ENCODE results near the gene CLEC4F. TPM values are rescaled to one million over a fixed set of nuclear protein-coding genes. Genes with fewer than 3 reads are reported as not detected.
A peak's percentile ranks its signal among the peaks of the same experiment; 100 is the strongest.

Gene CLEC4F
- total RNA-seq, 1 experiment from 2014 or later = not detected

DNA sequence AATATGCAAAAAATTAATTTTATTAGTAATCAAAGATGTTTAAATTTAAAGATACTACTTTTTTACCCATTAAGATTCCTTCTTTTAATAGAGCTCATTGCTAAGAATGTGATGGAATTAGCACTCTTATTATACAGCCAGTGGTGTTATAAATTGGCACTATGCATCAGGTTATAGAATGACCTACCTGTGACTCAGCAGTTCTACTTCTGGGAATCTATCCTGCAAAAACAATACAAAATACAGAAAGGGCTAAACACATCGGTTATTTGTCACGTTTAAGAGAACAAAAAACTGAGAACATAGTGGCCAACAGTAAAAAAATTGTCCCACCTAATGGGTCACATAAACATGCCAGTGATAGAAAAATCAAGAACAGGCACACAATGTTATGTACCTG is 42.9 kb downstream of the CLEC4F start:
- Histone ChIP-seq H3K9ac (ENCODE audit: low read length) (no peak overlapping the region), H3F3A (ENCODE audit: low read length, unreplicated experiment) (no peaks in the 10 kb centered on the region), H3K79me2 (ENCODE audit: low read length) (no peaks in the 10 kb centered on the region), H3K27ac (ENCODE audit: low read length) (no peak overlapping the region), H3K4me2 (ENCODE audit: low read length) (0 out of 2 replicates have a peak overlapping the region, but pooled peaks have one; percentile 17), H3K27me3 (ENCODE audit: low read length) (peaks cover 37% of the 10 kb centered on the region), H3K4me3 (ENCODE audit: low read length) (no peak overlapping the region), H2AFZ (ENCODE audit: low read length) (no peak overlapping the region), H3K4me1 (ENCODE audit: insufficient read depth, low read length) (peaks cover 11% of the 10 kb centered on the region), H3K9me3 (ENCODE audit: low read length) (no peaks in the 10 kb centered on the region), H4K20me1 (ENCODE audit: low read length) (no peaks in the 10 kb centered on the region), H3K9me2 (replicated peaks; ENCODE audit: low read length) (no peaks in the 10 kb centered on the region), H3K36me3 (ENCODE audit: low read depth, low read length) (no peaks in the 10 kb centered on the region)
- intact Hi-C loops (cut with micrococcal nuclease) = no loop called here
- DNase-seq = peak; percentile 42
- CTCF ChIA-PET = interaction anchor here (0.7 kb wide), 1 partner anchor 144 kb away, joined by 3 read pairs; no protein-coding TSS in a partner anchor
- POLR2A ChIA-PET (ENCODE audit: unreplicated experiment) = no interaction called here
- ATAC-seq = peak; percentile 54
- TF ChIP-seq, protein P1, sequence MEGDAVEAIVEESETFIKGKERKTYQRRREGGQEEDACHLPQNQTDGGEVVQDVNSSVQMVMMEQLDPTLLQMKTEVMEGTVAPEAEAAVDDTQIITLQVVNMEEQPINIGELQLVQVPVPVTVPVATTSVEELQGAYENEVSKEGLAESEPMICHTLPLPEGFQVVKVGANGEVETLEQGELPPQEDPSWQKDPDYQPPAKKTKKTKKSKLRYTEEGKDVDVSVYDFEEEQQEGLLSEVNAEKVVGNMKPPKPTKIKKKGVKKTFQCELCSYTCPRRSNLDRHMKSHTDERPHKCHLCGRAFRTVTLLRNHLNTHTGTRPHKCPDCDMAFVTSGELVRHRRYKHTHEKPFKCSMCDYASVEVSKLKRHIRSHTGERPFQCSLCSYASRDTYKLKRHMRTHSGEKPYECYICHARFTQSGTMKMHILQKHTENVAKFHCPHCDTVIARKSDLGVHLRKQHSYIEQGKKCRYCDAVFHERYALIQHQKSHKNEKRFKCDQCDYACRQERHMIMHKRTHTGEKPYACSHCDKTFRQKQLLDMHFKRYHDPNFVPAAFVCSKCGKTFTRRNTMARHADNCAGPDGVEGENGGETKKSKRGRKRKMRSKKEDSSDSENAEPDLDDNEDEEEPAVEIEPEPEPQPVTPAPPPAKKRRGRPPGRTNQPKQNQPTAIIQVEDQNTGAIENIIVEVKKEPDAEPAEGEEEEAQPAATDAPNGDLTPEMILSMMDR (conservative IDR thresholded peaks at IDR 0.05; ENCODE audit: low read depth, low read length) = no peak
- TF ChIP-seq EZH2phosphoT487 (IDR thresholded peaks at IDR 0.05; ENCODE audit: borderline replicate concordance, low read length) = no peak
- no peak for TF ChIP-seq EZH2 (IDR thresholded peaks at IDR 0.05; ENCODE audit: low read length, unreplicated experiment)
- no TSS peak for BruUV-seq (replicated peaks)

GRCh38 chr2:70776266-70776665 is 44.1 kb downstream of the CLEC4F start:
- DNase-seq = no peak
- ChIA-PET CTCF (no interaction called here), POLR2A (ENCODE audit: unreplicated experiment) (no interaction called here)
- Histone ChIP-seq H3K27ac (ENCODE audit: low read length) (no peak overlapping the region), H3K4me2 (ENCODE audit: low read length) (no peak overlapping the region), H3K36me3 (ENCODE audit: low read depth, low read length) (no peaks in the 10 kb centered on the region), H3K79me2 (ENCODE audit: low read length) (no peaks in the 10 kb centered on the region), H2AFZ (ENCODE audit: low read length) (no peak overlapping the region), H3K27me3 (ENCODE audit: low read length) (peaks cover 47% of the 10 kb centered on the region), H3F3A (ENCODE audit: low read length, unreplicated experiment) (no peaks in the 10 kb centered on the region), H3K4me3 (ENCODE audit: low read length) (no peak overlapping the region), H4K20me1 (ENCODE audit: low read length) (no peaks in the 10 kb centered on the region), H3K9ac (ENCODE audit: low read length) (no peak overlapping the region), H3K9me2 (replicated peaks; ENCODE audit: low read length) (no peaks in the 10 kb centered on the region), H3K4me1 (ENCODE audit: insufficient read depth, low read length) (peaks cover 11% of the 10 kb centered on the region), H3K9me3 (ENCODE audit: low read length) (no peaks in the 10 kb centered on the region)
- BruUV-seq (replicated peaks) = no TSS peak
- TF ChIP-seq, protein P1 (conservative IDR thresholded peaks at IDR 0.05; ENCODE audit: low read depth, low read length) = no peak
- TF ChIP-seq EZH2phosphoT487 (IDR thresholded peaks at IDR 0.05; ENCODE audit: borderline replicate concordance, low read length) (no peak), EZH2 (IDR thresholded peaks at IDR 0.05; ENCODE audit: low read length, unreplicated experiment) (no peak)
- intact Hi-C loops (cut with micrococcal nuclease) = no loop called here
- no peak for ATAC-seq

DNA sequence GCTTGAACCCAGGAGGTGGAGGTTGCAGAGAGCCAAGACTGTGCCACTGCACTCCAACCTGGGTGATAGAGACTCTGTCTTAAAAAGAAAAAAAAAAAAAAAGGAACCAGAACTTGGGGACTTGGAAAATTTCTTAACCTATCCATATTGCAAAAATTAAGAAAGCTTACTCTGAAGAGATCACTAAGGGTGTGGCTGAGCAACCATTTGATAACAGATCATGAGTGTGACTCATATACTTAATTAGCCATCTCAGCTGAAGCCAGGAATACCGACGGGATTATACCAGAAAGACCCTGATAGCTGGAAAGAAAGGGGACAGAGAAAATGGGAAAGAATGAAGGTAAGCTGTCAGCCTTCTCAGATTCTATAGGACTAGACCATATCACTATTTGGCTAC is 45.3 kb downstream of the CLEC4F start:
- H3K4me3 ChIP-seq (ENCODE audit: low read length) = no peak overlapping the region
- peaks cover 54% of the 10 kb centered on the region for H3K27me3 ChIP-seq (ENCODE audit: low read length)
- peaks cover 11% of the 10 kb centered on the region for H3K4me1 ChIP-seq (ENCODE audit: insufficient read depth, low read length)
- POLR2A ChIA-PET (ENCODE audit: unreplicated experiment) = no interaction called here
- CTCF ChIA-PET = no interaction called here
- BruUV-seq (replicated peaks) = no TSS peak
- no peaks in the 10 kb centered on the region for H3K36me3 ChIP-seq (ENCODE audit: low read depth, low read length)
- DNase-seq = no peak
- no peak overlapping the region for H3K27ac ChIP-seq (ENCODE audit: low read length)
- H2AFZ ChIP-seq (ENCODE audit: low read length) = no peak overlapping the region
- H4K20me1 ChIP-seq (ENCODE audit: low read length) = no peaks in the 10 kb centered on the region
- TF ChIP-seq, protein P1 (conservative IDR thresholded peaks at IDR 0.05; ENCODE audit: low read depth, low read length) = no peak
- no peak for TF ChIP-seq EZH2phosphoT487 (IDR thresholded peaks at IDR 0.05; ENCODE audit: borderline replicate concordance, low read length)
- TF ChIP-seq EZH2 (IDR thresholded peaks at IDR 0.05; ENCODE audit: low read length, unreplicated experiment) = no peak
- H3K9ac ChIP-seq (ENCODE audit: low read length) = no peak overlapping the region
- intact Hi-C loops (cut with micrococcal nuclease) = no loop called here
- no peaks in the 10 kb centered on the region for H3F3A ChIP-seq (ENCODE audit: low read length, unreplicated experiment)
- no peaks in the 10 kb centered on the region for H3K79me2 ChIP-seq (ENCODE audit: low read length)
- H3K9me3 ChIP-seq (ENCODE audit: low read length) = no peaks in the 10 kb centered on the region
- H3K4me2 ChIP-seq (ENCODE audit: low read length) = no peak overlapping the region
- no peak for ATAC-seq
- H3K9me2 ChIP-seq (replicated peaks; ENCODE audit: low read length) = no peaks in the 10 kb centered on the region
